HCT116 (cell line): Measurements from ENCODE around the gene MOB2.

Experiments
- EGR1 ChIP-seq: IDR thresholded peaks from 2 replicates; pipeline ENCODE4 v1.6.1; 2012; ENCODE audit warnings: low read depth
- EZH2 ChIP-seq: fragments of 200-600 bp; sonication (generic); IDR thresholded peaks from 2 replicates; pipeline ENCODE4 v1.6.1; 2017; ENCODE audit warnings: antibody characterized with exemption, mixed run types
- POLR2A ChIP-seq: IDR thresholded peaks from 2 replicates; pipeline ENCODE4 v1.7.0; 2011; ENCODE audit warnings: borderline replicate concordance; ENCODE audit not compliant: insufficient read depth, insufficient read length; ENCODE audit errors: extremely low read depth
- POLR2AphosphoS5 ChIP-seq: IDR thresholded peaks from 2 replicates; pipeline ENCODE4 v1.6.1; 2011; ENCODE audit warnings: mild to moderate bottlenecking, low read depth, low read length, moderate library complexity
- YY1 ChIP-seq: IDR thresholded peaks from 2 replicates; pipeline ENCODE4 v1.6.1; 2011; ENCODE audit warnings: low read length, low read depth, moderate library complexity, mild to moderate bottlenecking; ENCODE audit not compliant: insufficient replicate concordance; ENCODE audit errors: extremely low read depth
- ZFX ChIP-seq: fragments of 450-650 bp; IDR thresholded peaks from 2 replicates; pipeline ENCODE4 v1.6.1; 2017
- TF ChIP-seq, protein P1 (sequence below), 3 experiments: fragments of 200-600 bp in 1 of 3; sonication (generic) in 1 of 3; IDR thresholded peaks in 2 of 3; conservative IDR thresholded peaks in 1 of 3; 2 replicates each; pipeline ENCODE4 v1.5.1; 2012 to 2017; ENCODE audit warnings: low read depth in 2 of 3, low read length in 2 of 3, antibody characterized with exemption in 1 of 3, borderline replicate concordance in 1 of 3, control low read depth in 1 of 3, mild to moderate bottlenecking in 1 of 3, mixed read lengths in 1 of 3, mixed run types in 1 of 3, moderate library complexity in 1 of 3; ENCODE audit not compliant: insufficient read depth in 1 of 3
- TF ChIP-seq, protein P2 (sequence below): IDR thresholded peaks from 2 replicates; pipeline ENCODE4 v1.6.1; 2012
- TF ChIP-seq, protein P3 (sequence below): IDR thresholded peaks from 2 replicates; pipeline ENCODE4 v1.6.1; 2012
- TF ChIP-seq, protein P4 (sequence below): IDR thresholded peaks from 2 replicates; pipeline ENCODE4 v1.6.1; 2012; ENCODE audit warnings: low read depth

DNA sequence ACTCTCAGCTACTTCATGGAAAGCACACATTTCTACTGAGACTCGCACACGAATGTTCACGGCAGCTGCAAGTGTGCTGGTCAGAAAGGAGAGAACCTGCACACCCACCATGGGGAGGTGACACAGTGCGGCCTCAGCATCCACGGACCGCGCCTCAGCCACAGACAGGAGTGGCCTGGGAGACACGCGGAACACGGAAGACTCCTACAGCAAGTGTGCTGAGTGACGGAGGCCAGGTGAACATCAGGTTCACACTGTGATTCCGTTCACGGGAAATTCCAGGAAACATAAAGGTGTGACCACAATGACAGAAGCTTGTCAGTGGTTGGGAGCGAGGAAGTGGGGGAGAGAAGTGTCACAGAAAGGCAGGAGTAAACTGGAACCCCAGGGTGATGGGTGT, 13.3 kb upstream of the MOB2 start:
- TF ChIP-seq POLR2AphosphoS5: no peak
- TF ChIP-seq, protein P1, sequence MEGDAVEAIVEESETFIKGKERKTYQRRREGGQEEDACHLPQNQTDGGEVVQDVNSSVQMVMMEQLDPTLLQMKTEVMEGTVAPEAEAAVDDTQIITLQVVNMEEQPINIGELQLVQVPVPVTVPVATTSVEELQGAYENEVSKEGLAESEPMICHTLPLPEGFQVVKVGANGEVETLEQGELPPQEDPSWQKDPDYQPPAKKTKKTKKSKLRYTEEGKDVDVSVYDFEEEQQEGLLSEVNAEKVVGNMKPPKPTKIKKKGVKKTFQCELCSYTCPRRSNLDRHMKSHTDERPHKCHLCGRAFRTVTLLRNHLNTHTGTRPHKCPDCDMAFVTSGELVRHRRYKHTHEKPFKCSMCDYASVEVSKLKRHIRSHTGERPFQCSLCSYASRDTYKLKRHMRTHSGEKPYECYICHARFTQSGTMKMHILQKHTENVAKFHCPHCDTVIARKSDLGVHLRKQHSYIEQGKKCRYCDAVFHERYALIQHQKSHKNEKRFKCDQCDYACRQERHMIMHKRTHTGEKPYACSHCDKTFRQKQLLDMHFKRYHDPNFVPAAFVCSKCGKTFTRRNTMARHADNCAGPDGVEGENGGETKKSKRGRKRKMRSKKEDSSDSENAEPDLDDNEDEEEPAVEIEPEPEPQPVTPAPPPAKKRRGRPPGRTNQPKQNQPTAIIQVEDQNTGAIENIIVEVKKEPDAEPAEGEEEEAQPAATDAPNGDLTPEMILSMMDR (IDR thresholded peaks at IDR 0.05 in 2 of 3, conservative IDR thresholded peaks at IDR 0.05 in 1 of 3; ENCODE audit: borderline replicate concordance in 1 of 3, insufficient read depth in 1 of 3, low read depth in 2 of 3, low read length in 2 of 3): no peak
- TF ChIP-seq EGR1: no peak
- no peak for TF ChIP-seq YY1
- TF ChIP-seq, protein P2, sequence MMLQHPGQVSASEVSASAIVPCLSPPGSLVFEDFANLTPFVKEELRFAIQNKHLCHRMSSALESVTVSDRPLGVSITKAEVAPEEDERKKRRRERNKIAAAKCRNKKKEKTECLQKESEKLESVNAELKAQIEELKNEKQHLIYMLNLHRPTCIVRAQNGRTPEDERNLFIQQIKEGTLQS: no peak
- TF ChIP-seq POLR2A: no peak
- TF ChIP-seq, protein P3, sequence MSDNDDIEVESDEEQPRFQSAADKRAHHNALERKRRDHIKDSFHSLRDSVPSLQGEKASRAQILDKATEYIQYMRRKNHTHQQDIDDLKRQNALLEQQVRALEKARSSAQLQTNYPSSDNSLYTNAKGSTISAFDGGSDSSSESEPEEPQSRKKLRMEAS: no peak
- no peak for TF ChIP-seq EZH2
- no peak for TF ChIP-seq ZFX
- TF ChIP-seq, protein P4, sequence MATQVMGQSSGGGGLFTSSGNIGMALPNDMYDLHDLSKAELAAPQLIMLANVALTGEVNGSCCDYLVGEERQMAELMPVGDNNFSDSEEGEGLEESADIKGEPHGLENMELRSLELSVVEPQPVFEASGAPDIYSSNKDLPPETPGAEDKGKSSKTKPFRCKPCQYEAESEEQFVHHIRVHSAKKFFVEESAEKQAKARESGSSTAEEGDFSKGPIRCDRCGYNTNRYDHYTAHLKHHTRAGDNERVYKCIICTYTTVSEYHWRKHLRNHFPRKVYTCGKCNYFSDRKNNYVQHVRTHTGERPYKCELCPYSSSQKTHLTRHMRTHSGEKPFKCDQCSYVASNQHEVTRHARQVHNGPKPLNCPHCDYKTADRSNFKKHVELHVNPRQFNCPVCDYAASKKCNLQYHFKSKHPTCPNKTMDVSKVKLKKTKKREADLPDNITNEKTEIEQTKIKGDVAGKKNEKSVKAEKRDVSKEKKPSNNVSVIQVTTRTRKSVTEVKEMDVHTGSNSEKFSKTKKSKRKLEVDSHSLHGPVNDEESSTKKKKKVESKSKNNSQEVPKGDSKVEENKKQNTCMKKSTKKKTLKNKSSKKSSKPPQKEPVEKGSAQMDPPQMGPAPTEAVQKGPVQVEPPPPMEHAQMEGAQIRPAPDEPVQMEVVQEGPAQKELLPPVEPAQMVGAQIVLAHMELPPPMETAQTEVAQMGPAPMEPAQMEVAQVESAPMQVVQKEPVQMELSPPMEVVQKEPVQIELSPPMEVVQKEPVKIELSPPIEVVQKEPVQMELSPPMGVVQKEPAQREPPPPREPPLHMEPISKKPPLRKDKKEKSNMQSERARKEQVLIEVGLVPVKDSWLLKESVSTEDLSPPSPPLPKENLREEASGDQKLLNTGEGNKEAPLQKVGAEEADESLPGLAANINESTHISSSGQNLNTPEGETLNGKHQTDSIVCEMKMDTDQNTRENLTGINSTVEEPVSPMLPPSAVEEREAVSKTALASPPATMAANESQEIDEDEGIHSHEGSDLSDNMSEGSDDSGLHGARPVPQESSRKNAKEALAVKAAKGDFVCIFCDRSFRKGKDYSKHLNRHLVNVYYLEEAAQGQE: no peak
